H9 (cell line): Measurements from ENCODE around the gene ZNF3. TPM values are rescaled to one million over a fixed set of nuclear protein-coding genes. Genes with fewer than 3 reads are reported as not detected.

ENCODE experiments used
- DNase-seq: peaks from one replicate; pipeline ENCODE4 v3.0.0-alpha.2; 2017
- H2AFZ ChIP-seq: one replicate; pipeline ENCODE4 v1.6.1; 2013; ENCODE audit warnings: mild to moderate bottlenecking, low read length, control low read depth, moderate library complexity
- H2AK5ac ChIP-seq: 2 replicates; pipeline ENCODE4 v1.6.1; 2013; ENCODE audit warnings: low read length, control low read depth, mixed read lengths; ENCODE audit not compliant: insufficient read length
- H2BK120ac ChIP-seq: one replicate; pipeline ENCODE4 v1.6.1; 2013; ENCODE audit warnings: low read depth, mild to moderate bottlenecking, low read length, control low read depth, inconsistent platforms; ENCODE audit not compliant: poor library complexity, severe bottlenecking
- H2BK12ac ChIP-seq: 2 replicates; pipeline ENCODE4 v1.6.1; 2013; ENCODE audit warnings: low read length, control low read depth, mixed read lengths, low read depth; ENCODE audit not compliant: insufficient read length
- H2BK15ac ChIP-seq: 2 replicates; pipeline ENCODE4 v1.6.1; 2013; ENCODE audit warnings: low read depth, low read length, control low read depth
- H2BK20ac ChIP-seq: one replicate; pipeline ENCODE4 v1.6.1; 2013; ENCODE audit warnings: low read depth, mild to moderate bottlenecking, low read length, control low read depth, inconsistent platforms; ENCODE audit not compliant: poor library complexity, severe bottlenecking
- H2BK5ac ChIP-seq: 2 replicates; pipeline ENCODE4 v1.6.1; 2013; ENCODE audit warnings: low read length, control low read depth, mixed read lengths; ENCODE audit not compliant: insufficient read length
- H3K14ac ChIP-seq: 2 replicates; pipeline ENCODE4 v1.6.1; 2013; ENCODE audit warnings: low read length, control low read depth; ENCODE audit not compliant: insufficient read depth
- H3K18ac ChIP-seq: 2 replicates; pipeline ENCODE4 v1.6.1; 2013; ENCODE audit warnings: low read depth, mild to moderate bottlenecking, mixed read lengths, low read length, control low read depth; ENCODE audit not compliant: insufficient read length
- H3K23ac ChIP-seq: 2 replicates; pipeline ENCODE4 v1.6.1; 2013; ENCODE audit warnings: low read length, control low read depth, mixed read lengths, low read depth; ENCODE audit not compliant: insufficient read length
- H3K23me2 ChIP-seq: 2 replicates; pipeline ENCODE4 v1.6.1; 2013; ENCODE audit warnings: low read depth, mild to moderate bottlenecking, mixed read lengths, low read length, control low read depth; ENCODE audit not compliant: insufficient read length, poor library complexity, severe bottlenecking
- H3K27ac ChIP-seq: 2 replicates; pipeline ENCODE4 v1.5.1; 2013; ENCODE audit warnings: low read length, control low read depth, mixed read lengths, low read depth; ENCODE audit not compliant: insufficient read length
- H3K27me3 ChIP-seq: 2 replicates; pipeline ENCODE4 v1.6.1; 2013; ENCODE audit warnings: low read length, control low read depth, inconsistent platforms; ENCODE audit not compliant: insufficient read depth
- H3K4ac ChIP-seq: 2 replicates; pipeline ENCODE4 v1.6.1; 2013; ENCODE audit warnings: low read depth, mild to moderate bottlenecking, control low read depth, inconsistent platforms, low read length, moderate library complexity
- H3K4me1 ChIP-seq: 2 replicates; pipeline ENCODE4 v1.6.1; 2013; ENCODE audit warnings: low read length, control low read depth, inconsistent platforms; ENCODE audit not compliant: insufficient read depth
- H3K4me2 ChIP-seq: 2 replicates; pipeline ENCODE4 v1.6.1; 2013; ENCODE audit warnings: low read length, control low read depth, mixed read lengths; ENCODE audit not compliant: insufficient read length, insufficient read depth
- H3K56ac ChIP-seq: 2 replicates; pipeline ENCODE4 v1.6.1; 2013; ENCODE audit warnings: low read depth, mild to moderate bottlenecking, mixed read lengths, low read length, control low read depth; ENCODE audit not compliant: insufficient read length
- H3K79me1 ChIP-seq: 2 replicates; pipeline ENCODE4 v1.6.1; 2013; ENCODE audit warnings: low read depth, mild to moderate bottlenecking, moderate library complexity, low read length, control low read depth, inconsistent platforms; ENCODE audit not compliant: insufficient read depth, poor library complexity, severe bottlenecking
- H3K79me2 ChIP-seq: 2 replicates; pipeline ENCODE4 v1.6.1; 2013; ENCODE audit warnings: low read length, control low read depth, inconsistent platforms; ENCODE audit not compliant: insufficient read depth
- H3K9ac ChIP-seq: 2 replicates; pipeline ENCODE4 v1.6.1; 2013; ENCODE audit warnings: low read length, control low read depth, mixed read lengths; ENCODE audit not compliant: insufficient read length; ENCODE audit errors: extremely low read depth
- H3K9me3 ChIP-seq: one replicate; pipeline ENCODE4 v1.6.1; 2013; ENCODE audit warnings: low read depth, low read length, inconsistent platforms; ENCODE audit not compliant: control insufficient read depth
- H3T11ph ChIP-seq: one replicate; pipeline ENCODE4 v1.6.1; 2013; ENCODE audit warnings: mild to moderate bottlenecking, low read length, control low read depth, inconsistent platforms
- H4K20me1 ChIP-seq: one replicate; pipeline ENCODE4 v1.6.1; 2013; ENCODE audit not compliant: control insufficient read depth, insufficient read length, insufficient read depth
- H4K5ac ChIP-seq: 2 replicates; pipeline ENCODE4 v1.6.1; 2013; ENCODE audit warnings: low read depth, mild to moderate bottlenecking, mixed read lengths, low read length, control low read depth; ENCODE audit not compliant: insufficient read length
- H4K8ac ChIP-seq: replicated peaks from 2 replicates; pipeline ENCODE4 v1.6.1; 2013; ENCODE audit warnings: low read length, control low read depth, mixed read lengths, low read depth; ENCODE audit not compliant: insufficient read length
- H4K91ac ChIP-seq: 2 replicates; pipeline ENCODE4 v1.6.1; 2013; ENCODE audit warnings: low read depth, mild to moderate bottlenecking, moderate library complexity, mixed read lengths, low read length, control low read depth; ENCODE audit not compliant: insufficient read length
- H3K27ac Mint-ChIP-seq, 3 experiments: 2 replicates in 2 of 3; 3 replicates in 1 of 3; pipeline ENCODE4 v1.8.0; 2020 to 2021; ENCODE audit warnings: mixed read lengths in 3 of 3, mild to moderate bottlenecking in 1 of 3, moderate library complexity in 1 of 3
- H3K27me3 Mint-ChIP-seq: 2 replicates; pipeline ENCODE4 v1.8.0; 2021; ENCODE audit warnings: low read depth, mild to moderate bottlenecking, moderate library complexity, mixed read lengths
- H3K36me3 Mint-ChIP-seq, 3 experiments: 2 replicates in 2 of 3; 3 replicates in 1 of 3; pipeline ENCODE4 v1.8.0; 2020 to 2021; ENCODE audit warnings: low read depth in 3 of 3, mixed read lengths in 3 of 3; ENCODE audit not compliant: insufficient read depth in 1 of 3
- H3K4me1 Mint-ChIP-seq, 2 experiments: 2 replicates each; pipeline ENCODE4 v1.8.0; 2020; ENCODE audit warnings: mixed read lengths in 2 of 2
- H3K4me3 Mint-ChIP-seq, 2 experiments: 2 replicates in 1 of 2; 3 replicates in 1 of 2; pipeline ENCODE4 v1.8.0; 2020 to 2021; ENCODE audit warnings: mild to moderate bottlenecking in 2 of 2, mixed read lengths in 2 of 2, moderate library complexity in 1 of 2
- H3K9me3 Mint-ChIP-seq, 2 experiments: 2 replicates in 1 of 2; 3 replicates in 1 of 2; pipeline ENCODE4 v1.8.0; 2020; ENCODE audit warnings: mild to moderate bottlenecking in 2 of 2, mixed read lengths in 2 of 2, moderate library complexity in 1 of 2
- CTCF ChIP-seq: fragments of 200-600 bp; sonication (generic); conservative IDR thresholded peaks from 3 replicates; pipeline ENCODE4 v1.8.0; 2021; ENCODE audit warnings: antibody characterized with exemption, mild to moderate bottlenecking
- WGBS: extraction: QIAGEN DNeasy Blood & Tissue Kit; methylation state at CpG from one replicate; pipeline ENCODE4 v1.1.7; 2013; ENCODE audit warnings: missing lambda C conversion rate, low lambda C conversion rate, mixed read lengths; ENCODE audit not compliant: insufficient read length; ENCODE audit errors: extremely low coverage; 5-methylcytosine and 5-hydroxymethylcytosine counted together
- total RNA-seq: library from RNA; stranded (reverse); gene quantifications from 2 replicates; pipeline ENCODE4 v1.2.1, GENCODE V29; 2021

ZNF3 gene
- total RNA-seq, 1 experiment from 2014 or later: 60.4 TPM

GRCh38 chr7:100053215-100053614 lies 28.3 kb downstream of the ZNF3 start:
- Histone ChIP-seq H3K9me3 (no peaks in the 10 kb centered on the region), H2BK15ac (no peak overlapping the region), H2BK12ac (no peak overlapping the region), H4K8ac (no peak overlapping the region), H3K23me2 (peaks cover 2% of the 10 kb centered on the region), H2BK5ac (no peak overlapping the region), H3K9ac (no peak overlapping the region), H3K27me3 (no peaks in the 10 kb centered on the region), H3K14ac (no peak overlapping the region), H4K20me1 (no peaks in the 10 kb centered on the region), H3K4me1 (no peaks in the 10 kb centered on the region), H3K56ac (no peak overlapping the region), H4K91ac (no peak overlapping the region), H3K79me1 (peaks cover 6% of the 10 kb centered on the region), H4K5ac (no peak overlapping the region), H3K79me2 (no peaks in the 10 kb centered on the region; the same call in 1 of the 2 replicates), H3K18ac (no peak overlapping the region), H3K4me2 (no peak overlapping the region), H3T11ph (no peak overlapping the region), H2AFZ (no peak overlapping the region), H3K27ac (no peak overlapping the region), H2BK20ac (no peak overlapping the region), H3K4ac (no peak overlapping the region), H2BK120ac (no peak overlapping the region), H3K23ac (no peak overlapping the region), H2AK5ac (no peak overlapping the region)
- no peak overlapping the region for H3K27ac Mint-ChIP-seq
- H3K4me1 Mint-ChIP-seq: peaks cover 10 to 12% of the 10 kb centered on the region in 2 experiments
- H3K36me3 Mint-ChIP-seq: peaks cover 24 to 38% (median 36%) of the 10 kb centered on the region in 3 experiments
- WGBS: no CpG with 5 or more reads among the region's 3 CpGs
- H3K27me3 Mint-ChIP-seq: no peaks in the 10 kb centered on the region
- no peak for DNase-seq
- peak; percentile 45; the same call in 2 of the 3 replicates for TF ChIP-seq CTCF
- H3K9me3 Mint-ChIP-seq: peaks cover 0 to 2% of the 10 kb centered on the region in 2 experiments; a peak in 1 of 5 replicates
- H3K4me3 Mint-ChIP-seq: no peak overlapping the region
